ENCODE results near the gene TEF.
"Not testable (repeated sequence)": the region's sequence is repeated elsewhere in the genome, so short reads cannot be mapped to it uniquely, and the experiment has no call there.

Gene TEF

GRCh38 chr22:41417622-41418390 lies 36.1 kb downstream of the TEF start:
- peak; percentile 37 for DNase-seq (ENCODE audit: low read depth)
- TF ChIP-seq CTCF (IDR thresholded peaks at IDR 0.05; ENCODE audit: low read length, missing control alignments), result no peak

GRCh38 chr22:41418717-41419116 lies 37.0 kb downstream of the TEF start:
- no peak overlapping the region for H3K4me3 ChIP-seq (replicated peaks; ENCODE audit: low read depth, low read length)
- TF ChIP-seq CTCF (IDR thresholded peaks at IDR 0.05; ENCODE audit: low read length, missing control alignments), result no peak
- DNase-seq (ENCODE audit: low read depth), result no peak

More at GRCh38 chr22:41417622-41418390, 36.1 kb downstream of the TEF start:
- H3K4me3 ChIP-seq (replicated peaks; ENCODE audit: low read depth, low read length), result no peak overlapping the region

GRCh38 chr22:41425660-41426365 lies 44.1 kb downstream of the TEF start:
- H3K4me3 ChIP-seq (replicated peaks; ENCODE audit: low read depth, low read length), result no peak overlapping the region
- no peak for TF ChIP-seq CTCF (IDR thresholded peaks at IDR 0.05; ENCODE audit: low read length, missing control alignments)
- no peak for DNase-seq (ENCODE audit: low read depth)

GRCh38 chr22:41429232-41429950 lies 47.6 kb downstream of the TEF start:
- DNase-seq (ENCODE audit: low read depth), result no peak
- TF ChIP-seq CTCF (IDR thresholded peaks at IDR 0.05; ENCODE audit: low read length, missing control alignments), result no peak
- no peak overlapping the region for H3K4me3 ChIP-seq (replicated peaks; ENCODE audit: low read depth, low read length)

GRCh38 chr22:41429951-41430332 lies 48.2 kb downstream of the TEF start:
- no peak for TF ChIP-seq CTCF (IDR thresholded peaks at IDR 0.05; ENCODE audit: low read length, missing control alignments)
- no peak overlapping the region for H3K4me3 ChIP-seq (replicated peaks; ENCODE audit: low read depth, low read length)
- DNase-seq (ENCODE audit: low read depth), result no peak

GRCh38 chr22:41431656-41432055 lies 49.9 kb downstream of the TEF start:
- TF ChIP-seq CTCF (IDR thresholded peaks at IDR 0.05; ENCODE audit: low read length, missing control alignments), result no peak
- no peak overlapping the region for H3K4me3 ChIP-seq (replicated peaks; ENCODE audit: low read depth, low read length)
- DNase-seq (ENCODE audit: low read depth), result no peak

GRCh38 chr22:41433480-41433879 lies 51.7 kb downstream of the TEF start:
- peak; percentile 52 for DNase-seq (ENCODE audit: low read depth)
- H3K4me3 ChIP-seq (replicated peaks; ENCODE audit: low read depth, low read length), result not testable (repeated sequence)

GRCh38 chr22:41434361-41435003 lies 52.7 kb downstream of the TEF start:
- not testable (repeated sequence) for H3K4me3 ChIP-seq (replicated peaks; ENCODE audit: low read depth, low read length); DNase-seq (ENCODE audit: low read depth)
